Thoracic aorta (tissue), 2 donors: ENCODE measurements around the gene ZBTB6. TPM values are rescaled to one million over a fixed set of nuclear protein-coding genes. Genes with fewer than 3 reads are reported as not detected.

Experiments
- ATAC-seq: fragments of 150-250 bp; one replicate; pipeline ENCODE4 v1.8.0; 2017; ENCODE audit warnings: low read depth; ENCODE audit not compliant: insufficient number of reproducible peaks, low FRiP score
- DNase-seq: peaks from one replicate; pipeline ENCODE4 v3.0.0-alpha.2; 2020; ENCODE audit warnings: low spot score
- H3K27ac ChIP-seq, 2 donors: fragments of 200-600 bp; sonication (generic); 1 replicate in 1 of 2; 2 replicates in 1 of 2; pipeline ENCODE4 v1.5.1; 2016; ENCODE audit warnings: mild to moderate bottlenecking in 2 of 2, moderate library complexity in 2 of 2
- H3K27me3 ChIP-seq: fragments of 200-600 bp; sonication (generic); replicated peaks from 2 replicates; pipeline ENCODE4 v1.6.0; 2016; ENCODE audit warnings: mild to moderate bottlenecking; ENCODE audit not compliant: insufficient read depth
- H3K36me3 ChIP-seq: fragments of 200-600 bp; sonication (generic); one replicate; pipeline ENCODE4 v1.5.1; 2016
- H3K4me1 ChIP-seq, 2 donors: fragments of 200-600 bp; sonication (generic); 1 replicate in 1 of 2; 2 replicates in 1 of 2; pipeline versions ENCODE4 v1.5.1 to v1.6.0; 2016; ENCODE audit warnings: low read depth in 2 of 2, mild to moderate bottlenecking in 1 of 2; ENCODE audit not compliant: control insufficient read depth in 1 of 2
- H3K4me3 ChIP-seq: fragments of 200-600 bp; sonication (generic); 2 replicates; pipeline ENCODE4 v1.5.1; 2016; ENCODE audit warnings: mild to moderate bottlenecking
- H3K9me3 ChIP-seq: fragments of 200-600 bp; sonication (generic); 2 replicates; pipeline ENCODE4 v1.5.1; 2016
- total RNA-seq, 2 donors: library from RNA; depleted of rRNA; stranded (reverse); fragments of >200 nt; gene quantifications; one replicate each; pipeline versions ENCODE4 v1.1.0 to v1.2.3, GENCODE V29; 2016
- TF ChIP-seq, protein P1 (sequence below): fragments of 200-600 bp; sonication (generic); IDR thresholded peaks from one replicate; pipeline ENCODE4 v1.5.1; 2019; ENCODE audit warnings: antibody characterized with exemption

The ZBTB6 gene
- total RNA-seq, 2 donors from 2014 or later: 6.2 to 8.0 TPM

- H3K36me3 ChIP-seq: peaks cover 10% of the 10 kb centered on the region
- H3K4me3 ChIP-seq: no peak overlapping the region
- TF ChIP-seq, protein P1, sequence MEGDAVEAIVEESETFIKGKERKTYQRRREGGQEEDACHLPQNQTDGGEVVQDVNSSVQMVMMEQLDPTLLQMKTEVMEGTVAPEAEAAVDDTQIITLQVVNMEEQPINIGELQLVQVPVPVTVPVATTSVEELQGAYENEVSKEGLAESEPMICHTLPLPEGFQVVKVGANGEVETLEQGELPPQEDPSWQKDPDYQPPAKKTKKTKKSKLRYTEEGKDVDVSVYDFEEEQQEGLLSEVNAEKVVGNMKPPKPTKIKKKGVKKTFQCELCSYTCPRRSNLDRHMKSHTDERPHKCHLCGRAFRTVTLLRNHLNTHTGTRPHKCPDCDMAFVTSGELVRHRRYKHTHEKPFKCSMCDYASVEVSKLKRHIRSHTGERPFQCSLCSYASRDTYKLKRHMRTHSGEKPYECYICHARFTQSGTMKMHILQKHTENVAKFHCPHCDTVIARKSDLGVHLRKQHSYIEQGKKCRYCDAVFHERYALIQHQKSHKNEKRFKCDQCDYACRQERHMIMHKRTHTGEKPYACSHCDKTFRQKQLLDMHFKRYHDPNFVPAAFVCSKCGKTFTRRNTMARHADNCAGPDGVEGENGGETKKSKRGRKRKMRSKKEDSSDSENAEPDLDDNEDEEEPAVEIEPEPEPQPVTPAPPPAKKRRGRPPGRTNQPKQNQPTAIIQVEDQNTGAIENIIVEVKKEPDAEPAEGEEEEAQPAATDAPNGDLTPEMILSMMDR: no peak
- no peaks in the 10 kb centered on the region for H3K27me3 ChIP-seq
- ATAC-seq (no peak), DNase-seq (no peak)
- H3K4me1 ChIP-seq: peaks cover 13 to 22% of the 10 kb centered on the region in 2 donors
- H3K27ac ChIP-seq: no peak overlapping the region
- no peaks in the 10 kb centered on the region for H3K9me3 ChIP-seq
Observed at GRCh38 chr9:122936464-122936863, 23.3 kb upstream of the ZBTB6 start.

DNA sequence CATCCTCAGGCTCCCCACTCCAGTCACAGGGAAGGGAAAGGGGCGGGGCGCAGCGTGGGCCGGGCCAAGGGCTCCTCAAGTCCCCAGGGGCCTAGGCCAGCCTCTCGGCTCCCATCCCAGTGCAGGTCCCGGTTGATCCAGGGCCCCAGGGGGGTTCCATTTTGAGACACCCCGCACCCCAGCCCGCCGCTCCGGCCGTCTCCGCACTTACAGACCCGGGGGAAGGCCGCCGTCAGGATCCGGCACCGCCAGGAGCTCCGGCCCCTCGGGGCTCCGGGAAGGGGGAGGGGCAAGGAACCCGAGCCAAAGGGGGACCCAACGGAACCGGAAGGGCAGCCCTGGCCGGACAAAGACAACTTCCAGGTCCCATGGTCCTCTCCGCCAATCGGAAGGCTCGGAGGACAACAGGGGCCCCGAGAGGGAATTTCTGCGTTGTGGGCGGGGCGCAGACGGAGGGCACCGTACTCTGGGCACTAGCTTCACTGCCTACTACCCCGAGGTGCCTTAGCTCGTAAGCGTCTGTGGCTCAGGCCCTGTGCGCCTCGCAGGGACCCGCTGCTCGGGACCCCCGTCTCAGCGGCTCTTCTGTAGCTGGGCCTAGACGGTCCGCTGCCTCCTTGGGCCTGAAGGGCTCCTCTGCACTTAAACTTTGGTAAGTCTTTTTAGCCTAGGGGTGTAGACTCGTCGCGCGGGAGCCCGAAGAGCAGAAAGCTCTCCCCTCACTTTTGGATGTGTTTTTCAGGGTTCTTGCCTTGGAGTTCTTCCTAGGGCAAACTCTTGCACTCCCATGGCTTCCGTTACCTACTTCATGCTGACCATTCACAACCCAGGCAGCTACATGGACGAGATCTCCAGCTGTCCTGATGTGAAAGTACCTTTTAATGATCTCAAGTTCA is 18.4 kb upstream of the ZBTB6 start, which contains the start of gene ZBTB26:
TSS of gene ZBTB26 (minus strand) at position 287 of the 896 bp plus-strand sequence. CDS start 11,578 bp downstream, outside the sequence.
- H3K4me3 ChIP-seq: peak within 1 kb of the TSS; percentile 93
- DNase-seq: peak; percentile 84
- H3K9me3 ChIP-seq: no peaks in the 10 kb centered on the region
- TF ChIP-seq, protein P1: no peak
- H3K4me1 ChIP-seq: peaks cover 18 to 31% of the 10 kb centered on the region in 2 donors
- peaks cover 3% of the 10 kb centered on the region for H3K36me3 ChIP-seq
- H3K27me3 ChIP-seq: no peaks in the 10 kb centered on the region
- ATAC-seq: peak; percentile 99
- peak within 1 kb of the TSS; percentile 82 to 84 for H3K27ac ChIP-seq

GRCh38 chr9:122930541-122931225 is 17.6 kb upstream of the ZBTB6 start:
- Histone ChIP-seq H3K27me3 (no peaks in the 10 kb centered on the region), H3K9me3 (no peaks in the 10 kb centered on the region), H3K4me3 (peak overlapping the region; percentile 93), H3K36me3 (no peaks in the 10 kb centered on the region), H3K27ac (peak overlapping the region; percentile 82 to 84), H3K4me1 (peaks cover 18 to 31% of the 10 kb centered on the region in 2 donors)
- no peak for ATAC-seq
- DNase-seq: no peak
- TF ChIP-seq, protein P1: no peak

DNA sequence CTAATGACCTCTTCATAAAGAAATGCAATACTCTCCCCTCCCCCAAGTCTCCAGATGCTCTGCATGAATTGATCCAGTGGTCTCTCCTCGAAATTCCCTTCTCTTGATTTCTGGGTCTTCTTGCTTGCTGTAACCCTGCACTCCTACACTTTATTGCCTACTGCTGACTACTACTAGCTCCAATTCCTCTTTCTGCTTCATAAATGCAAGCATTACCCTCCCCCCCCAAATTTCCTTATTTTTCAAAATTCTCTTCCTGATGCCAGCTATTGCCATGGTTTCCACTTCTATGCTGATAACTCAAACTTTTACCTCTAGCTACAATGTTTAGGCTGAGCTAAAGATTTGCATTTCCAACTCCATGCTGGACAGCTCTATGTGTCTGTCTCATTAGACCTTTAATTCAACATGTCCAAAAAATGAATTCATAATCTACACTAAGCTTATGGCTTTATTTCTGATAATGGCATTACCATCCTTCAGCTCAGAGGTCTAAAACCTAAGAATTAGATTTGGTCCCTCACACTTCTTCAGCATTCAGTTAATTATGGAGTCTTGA is 16.8 kb upstream of the ZBTB6 start:
- Histone ChIP-seq H3K4me3 (no peak overlapping the region), H3K27me3 (no peaks in the 10 kb centered on the region), H3K9me3 (no peaks in the 10 kb centered on the region), H3K27ac (no peak overlapping the region), H3K36me3 (no peaks in the 10 kb centered on the region), H3K4me1 (peaks cover 18 to 31% of the 10 kb centered on the region in 2 donors)
- DNase-seq (no peak), ATAC-seq (no peak)
- TF ChIP-seq, protein P1: no peak

GRCh38 chr9:122923947-122924346 is 10.8 kb upstream of the ZBTB6 start:
- H3K4me3 ChIP-seq: no peak overlapping the region
- no peaks in the 10 kb centered on the region for H3K9me3 ChIP-seq
- no peaks in the 10 kb centered on the region for H3K36me3 ChIP-seq
- no peak overlapping the region for H3K27ac ChIP-seq
- TF ChIP-seq, protein P1: no peak
- no peaks in the 10 kb centered on the region for H3K27me3 ChIP-seq
- ATAC-seq: no peak
- no peak for DNase-seq
- no peaks in the 10 kb centered on the region for H3K4me1 ChIP-seq
